ENCODE data around the gene CTNS.

The CTNS gene

GRCh38 chr17:3689262-3690093 is 52.9 kb downstream of the CTNS start:
- no peak overlapping the region for H3K4me3 ChIP-seq (replicated peaks; ENCODE audit: low read depth, low read length)
- TF ChIP-seq CTCF (IDR thresholded peaks at IDR 0.05; ENCODE audit: low read length, missing control alignments) = no peak
- DNase-seq (ENCODE audit: low read depth) = no peak

- H3K4me3 ChIP-seq (replicated peaks; ENCODE audit: low read depth, low read length) = no peak overlapping the region
- TF ChIP-seq CTCF (IDR thresholded peaks at IDR 0.05; ENCODE audit: low read length, missing control alignments) = no peak
- DNase-seq (ENCODE audit: low read depth) = no peak
Observed at GRCh38 chr17:3690094-3690715, 53.6 kb downstream of the CTNS start.

GRCh38 chr17:3691617-3692067 is 55.1 kb downstream of the CTNS start:
- no peak for DNase-seq (ENCODE audit: low read depth)
- H3K4me3 ChIP-seq (replicated peaks; ENCODE audit: low read depth, low read length) = no peak overlapping the region
- TF ChIP-seq CTCF (IDR thresholded peaks at IDR 0.05; ENCODE audit: low read length, missing control alignments) = no peak

GRCh38 chr17:3692346-3692745 is 55.8 kb downstream of the CTNS start:
- DNase-seq (ENCODE audit: low read depth) = no peak
- no peak for TF ChIP-seq CTCF (IDR thresholded peaks at IDR 0.05; ENCODE audit: low read length, missing control alignments)
- H3K4me3 ChIP-seq (replicated peaks; ENCODE audit: low read depth, low read length) = no peak overlapping the region

GRCh38 chr17:3693141-3693540 is 56.6 kb downstream of the CTNS start:
- no peak overlapping the region for H3K4me3 ChIP-seq (replicated peaks; ENCODE audit: low read depth, low read length)
- TF ChIP-seq CTCF (IDR thresholded peaks at IDR 0.05; ENCODE audit: low read length, missing control alignments) = no peak
- no peak for DNase-seq (ENCODE audit: low read depth)

- DNase-seq (ENCODE audit: low read depth) = no peak
- TF ChIP-seq CTCF (IDR thresholded peaks at IDR 0.05; ENCODE audit: low read length, missing control alignments) = no peak
- no peak overlapping the region for H3K4me3 ChIP-seq (replicated peaks; ENCODE audit: low read depth, low read length)
Observed at GRCh38 chr17:3693829-3694231, 57.3 kb downstream of the CTNS start.
